Naive B cell (primary cell): ENCODE data around the gene NFYA. TPM values are rescaled to one million over a fixed set of nuclear protein-coding genes. Genes with fewer than 3 reads are reported as not detected.

Experiments
- ATAC-seq, 2 donors: fragments of 150-1000 bp; cut with Tn5 transposase; 2 replicates each; pipeline ENCODE4 v1.10.0; 2021; ENCODE audit warnings: low read depth in 2 of 2, mild to moderate bottlenecking in 2 of 2, moderate library complexity in 2 of 2
- DNase-seq: peaks from one replicate; pipeline ENCODE4 v3.0.0; 2022
- H3K27ac Mint-ChIP-seq, 6 donors: one replicate each; pipeline ENCODE4 v1.8.0; 2020 to 2022; ENCODE audit warnings: mild to moderate bottlenecking in 6 of 6, mixed read lengths in 6 of 6, moderate library complexity in 5 of 6, inconsistent platforms in 2 of 6
- H3K27me3 Mint-ChIP-seq, 3 donors: one replicate each; pipeline ENCODE4 v1.8.0; 2021 to 2022; ENCODE audit warnings: mixed read lengths in 3 of 3, mild to moderate bottlenecking in 1 of 3
- H3K36me3 Mint-ChIP-seq, 2 donors: one replicate each; pipeline ENCODE4 v1.8.0; 2020 to 2022; ENCODE audit warnings: mixed read lengths in 2 of 2, inconsistent platforms in 1 of 2, mild to moderate bottlenecking in 1 of 2
- H3K4me1 Mint-ChIP-seq, 3 donors: one replicate each; pipeline ENCODE4 v1.8.0; 2020 to 2022; ENCODE audit warnings: mixed read lengths in 3 of 3, inconsistent platforms in 1 of 3, mild to moderate bottlenecking in 1 of 3, moderate library complexity in 1 of 3
- H3K4me3 Mint-ChIP-seq, 8 donors: one replicate each; pipeline ENCODE4 v1.8.0; 2020 to 2022; ENCODE audit warnings: mild to moderate bottlenecking in 8 of 8, mixed read lengths in 8 of 8, moderate library complexity in 8 of 8, inconsistent platforms in 2 of 8
- H3K9me3 Mint-ChIP-seq, 7 donors: one replicate each; pipeline ENCODE4 v1.8.0; 2020 to 2022; ENCODE audit warnings: mixed read lengths in 7 of 7, mild to moderate bottlenecking in 5 of 7, inconsistent platforms in 2 of 7, moderate library complexity in 1 of 7
- polyA plus RNA-seq, 6 donors: library from polyadenylated mRNA; unstranded; fragments of 300-500 nt; fragmentation: Illumina TruSeq; gene quantifications; one replicate each; pipeline ENCODE4 v1.2.3, GENCODE V29; 2021; ENCODE audit warnings: low read depth in 6 of 6

NFYA gene
- polyA plus RNA-seq, 6 donors from 2014 or later = 23.0 to 47.1 (median 28.9) TPM

DNA sequence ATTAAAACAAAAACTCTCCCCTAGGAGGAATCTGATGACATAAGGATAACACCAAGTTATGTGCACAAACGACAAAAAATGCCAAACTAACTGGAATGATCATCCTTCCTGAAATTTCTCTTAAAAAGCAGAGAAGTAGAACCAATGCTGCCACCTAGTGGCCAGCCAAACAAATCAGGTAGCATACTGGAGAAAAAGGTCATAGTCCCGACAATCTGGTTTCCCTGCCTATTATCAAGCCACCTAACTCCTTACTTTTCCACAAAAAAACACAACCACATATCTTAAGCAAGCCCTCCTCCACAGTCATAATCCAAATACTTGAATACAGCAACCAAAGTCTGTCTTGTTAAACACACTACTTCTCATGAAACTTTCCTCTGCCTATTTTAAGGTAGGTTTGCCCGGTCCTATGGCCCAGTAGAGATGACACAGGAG, 5.9 kb upstream of the NFYA start:
- Mint-ChIP-seq H3K4me1 (peaks cover 15 to 26% (median 23%) of the 10 kb centered on the region in 3 donors), H3K36me3 (peaks cover 10 to 17% of the 10 kb centered on the region in 2 donors), H3K27ac (peak overlapping the region in 2 of 6 donors; percentile 71 to 79), H3K9me3 (no peaks in the 10 kb centered on the region), H3K27me3 (no peaks in the 10 kb centered on the region), H3K4me3 (peak overlapping the region in 2 of 8 donors; percentile 14 to 60)
- DNase-seq (peak; percentile 50), ATAC-seq (no peak)

DNA sequence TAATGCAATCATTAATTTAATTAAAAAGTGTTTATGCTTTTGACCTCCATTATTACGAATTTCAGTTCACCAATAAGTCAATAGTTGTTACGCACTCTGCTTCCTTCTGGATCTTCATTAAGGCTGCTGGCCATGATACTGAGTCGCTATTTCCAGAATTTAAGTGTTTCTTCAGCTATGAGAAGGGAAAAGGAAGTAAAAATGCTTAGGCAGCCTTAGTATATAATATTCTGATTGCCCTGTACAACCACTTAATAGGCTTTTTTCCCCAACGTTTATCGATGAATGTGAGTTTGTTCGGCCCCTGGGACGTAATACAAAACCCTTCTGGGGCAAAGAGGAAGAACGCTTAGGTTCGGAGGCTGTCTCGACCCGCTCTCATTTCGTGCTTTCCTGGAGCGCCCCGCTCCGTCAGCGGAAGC, 1.3 kb upstream of the NFYA start:
- H3K27me3 Mint-ChIP-seq = no peaks in the 10 kb centered on the region
- peaks cover 4 to 15% of the 10 kb centered on the region in 2 donors for H3K36me3 Mint-ChIP-seq
- DNase-seq (no peak), ATAC-seq (peak; percentile 6 to 11)
- H3K27ac Mint-ChIP-seq = peak overlapping the region; percentile 97 to 98 (median 98)
- no peaks in the 10 kb centered on the region for H3K9me3 Mint-ChIP-seq
- H3K4me3 Mint-ChIP-seq = peak overlapping the region; percentile 91 to 99 (median 98)
- peaks cover 36 to 54% (median 50%) of the 10 kb centered on the region in 3 donors for H3K4me1 Mint-ChIP-seq

DNA sequence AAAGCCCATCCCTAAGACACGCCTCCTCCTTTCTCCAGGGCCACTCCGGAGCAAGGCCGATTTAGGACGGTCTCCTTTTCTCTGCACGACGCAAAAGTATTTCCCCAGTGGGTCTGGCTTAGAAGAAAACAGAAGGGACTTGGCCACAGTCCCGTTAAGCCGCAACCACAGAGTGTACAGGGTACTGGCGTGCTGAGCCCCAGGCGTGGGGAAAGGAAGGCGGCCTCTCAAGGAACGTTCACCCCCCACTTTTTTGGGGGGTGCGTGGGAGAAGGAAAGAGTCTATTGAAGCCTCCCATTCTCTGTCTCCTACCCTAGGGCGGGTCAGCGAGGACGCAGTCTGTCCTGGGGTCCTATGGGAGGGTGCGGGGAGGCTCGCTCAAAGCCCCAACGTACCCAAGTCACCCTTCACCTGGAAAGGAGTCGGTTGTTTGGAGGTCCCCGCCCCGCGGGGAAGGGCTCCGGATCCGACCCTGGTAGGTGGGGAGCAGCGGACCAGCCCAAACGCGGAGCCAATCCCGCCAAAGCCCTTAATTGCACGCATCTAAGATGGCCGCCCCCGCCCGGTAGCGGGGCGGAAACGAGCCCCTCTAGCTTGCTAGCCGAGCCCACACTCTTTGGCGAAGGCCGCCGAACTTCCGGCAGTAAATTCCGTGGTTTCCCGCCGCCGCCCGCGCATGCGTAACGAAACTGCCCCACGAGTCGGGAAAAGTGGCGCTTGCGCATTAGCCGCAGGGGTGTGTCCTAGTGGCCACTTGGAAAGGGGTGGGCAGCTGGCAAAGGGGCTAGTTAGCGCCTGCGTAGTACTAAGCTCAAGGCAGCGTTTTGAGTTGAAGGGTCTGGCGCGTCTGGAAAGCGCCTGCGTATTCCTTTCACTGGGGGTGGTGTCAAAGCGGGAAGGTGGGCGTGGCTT, 595 bp upstream of the NFYA start, which contains the start of gene OARD1:
TSS of gene OARD1 (minus strand) at position 434 of the 913 bp plus-strand sequence. CDS start 722 bp downstream, outside the sequence.
- Mint-ChIP-seq H3K27ac (peak within 1 kb of the TSS; percentile 97 to 98 (median 98)), H3K36me3 (peaks cover 0 to 9% of the 10 kb centered on the region in 2 donors), H3K27me3 (no peaks in the 10 kb centered on the region), H3K4me3 (peak within 1 kb of the TSS; percentile 91 to 99 (median 98)), H3K9me3 (no peaks in the 10 kb centered on the region), H3K4me1 (peaks cover 32 to 51% (median 44%) of the 10 kb centered on the region in 3 donors)
- DNase-seq (peak; percentile 99), ATAC-seq (peak; percentile 68 to 74)

DNA sequence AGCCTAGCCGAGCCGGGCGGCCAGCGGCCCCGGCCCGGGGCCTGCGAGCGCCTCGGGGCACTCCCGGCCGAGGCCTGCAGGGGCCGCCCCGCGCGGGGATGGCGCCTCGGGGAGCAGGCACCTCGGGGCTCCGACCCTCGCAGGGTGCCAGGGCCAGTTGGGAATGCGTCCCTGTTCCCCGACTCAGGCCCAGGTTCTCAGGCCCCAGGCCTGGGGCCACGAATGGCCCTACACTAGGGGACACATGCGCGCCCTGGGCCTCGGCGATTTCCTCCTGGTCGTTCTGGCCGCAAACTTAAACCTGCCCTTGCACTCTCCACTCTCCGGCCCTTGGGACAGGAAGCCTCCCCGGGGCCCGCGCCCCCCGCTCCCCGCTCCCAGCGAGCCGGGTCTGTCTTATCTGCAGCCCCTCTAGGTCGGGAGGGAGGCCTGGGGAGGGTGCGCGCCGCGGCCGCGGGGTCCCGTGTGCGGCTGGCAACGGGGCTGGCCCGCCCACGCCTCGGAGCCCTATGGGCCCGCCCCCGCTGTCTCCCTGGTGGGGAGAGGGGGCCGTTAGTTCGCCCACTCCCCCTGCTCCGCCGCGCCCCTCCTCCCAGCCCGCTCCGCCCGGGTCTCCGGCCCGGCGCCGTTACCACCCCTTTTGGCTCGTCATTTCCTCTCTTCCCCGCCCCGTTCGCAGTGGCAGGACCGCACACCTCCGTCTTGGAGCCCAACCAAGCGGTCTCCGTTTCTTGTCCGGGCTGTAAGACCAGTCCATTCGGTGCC, 611 bp downstream of the NFYA start:
- ATAC-seq (peak; percentile 18 to 26), DNase-seq (peak; percentile 79)
- H3K36me3 Mint-ChIP-seq = no peaks in the 10 kb centered on the region
- H3K4me1 Mint-ChIP-seq = peaks cover 34 to 51% (median 44%) of the 10 kb centered on the region in 3 donors
- no peaks in the 10 kb centered on the region for H3K9me3 Mint-ChIP-seq
- no peaks in the 10 kb centered on the region for H3K27me3 Mint-ChIP-seq
- H3K4me3 Mint-ChIP-seq = peak overlapping the region; percentile 92 to 99 (median 98)
- peak overlapping the region; percentile 97 to 99 (median 98) for H3K27ac Mint-ChIP-seq

DNA sequence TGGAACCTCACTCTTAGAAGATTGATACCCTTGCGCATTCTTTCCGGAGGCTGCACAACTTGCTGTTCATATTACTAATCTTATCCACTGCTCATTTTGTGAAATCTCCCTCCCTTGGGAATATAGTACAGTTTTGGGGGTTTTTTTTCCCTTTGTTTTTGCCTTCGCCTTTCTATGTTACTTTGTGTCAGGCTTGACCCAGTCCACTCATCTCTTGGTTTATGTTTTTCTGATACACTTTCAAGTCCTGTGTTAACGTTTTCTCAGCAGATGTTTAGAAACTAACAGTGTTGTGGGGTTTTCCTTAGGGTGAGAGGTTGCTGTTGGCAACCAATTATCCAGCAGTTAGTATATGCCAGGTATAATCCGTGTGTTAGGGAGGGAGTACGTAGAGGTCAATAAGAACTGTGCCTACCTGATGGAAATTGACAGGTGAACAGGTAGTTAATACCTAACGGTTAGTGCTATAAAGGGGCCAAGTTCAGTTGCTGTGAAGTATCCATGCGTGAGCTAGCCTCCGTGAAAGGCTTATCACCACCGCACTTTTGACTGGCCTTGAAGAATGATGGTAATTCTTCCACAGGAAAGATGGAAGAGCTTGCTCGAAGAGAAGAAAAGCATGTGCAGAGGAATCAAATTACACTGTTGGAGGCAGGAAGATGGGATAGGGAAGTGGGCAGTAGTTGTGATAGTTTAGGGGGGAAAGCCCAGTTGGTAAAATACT, 1.4 kb downstream of the NFYA start:
- H3K36me3 Mint-ChIP-seq = peaks cover 3 to 4% of the 10 kb centered on the region in 2 donors
- H3K4me3 Mint-ChIP-seq = peak overlapping the region; percentile 92 to 99 (median 96)
- no peaks in the 10 kb centered on the region for H3K27me3 Mint-ChIP-seq
- ATAC-seq (no peak), DNase-seq (peak; percentile 12)
- peak overlapping the region; percentile 97 to 99 (median 98) for H3K27ac Mint-ChIP-seq
- peaks cover 34 to 55% (median 44%) of the 10 kb centered on the region in 3 donors for H3K4me1 Mint-ChIP-seq
- no peaks in the 10 kb centered on the region for H3K9me3 Mint-ChIP-seq

DNA sequence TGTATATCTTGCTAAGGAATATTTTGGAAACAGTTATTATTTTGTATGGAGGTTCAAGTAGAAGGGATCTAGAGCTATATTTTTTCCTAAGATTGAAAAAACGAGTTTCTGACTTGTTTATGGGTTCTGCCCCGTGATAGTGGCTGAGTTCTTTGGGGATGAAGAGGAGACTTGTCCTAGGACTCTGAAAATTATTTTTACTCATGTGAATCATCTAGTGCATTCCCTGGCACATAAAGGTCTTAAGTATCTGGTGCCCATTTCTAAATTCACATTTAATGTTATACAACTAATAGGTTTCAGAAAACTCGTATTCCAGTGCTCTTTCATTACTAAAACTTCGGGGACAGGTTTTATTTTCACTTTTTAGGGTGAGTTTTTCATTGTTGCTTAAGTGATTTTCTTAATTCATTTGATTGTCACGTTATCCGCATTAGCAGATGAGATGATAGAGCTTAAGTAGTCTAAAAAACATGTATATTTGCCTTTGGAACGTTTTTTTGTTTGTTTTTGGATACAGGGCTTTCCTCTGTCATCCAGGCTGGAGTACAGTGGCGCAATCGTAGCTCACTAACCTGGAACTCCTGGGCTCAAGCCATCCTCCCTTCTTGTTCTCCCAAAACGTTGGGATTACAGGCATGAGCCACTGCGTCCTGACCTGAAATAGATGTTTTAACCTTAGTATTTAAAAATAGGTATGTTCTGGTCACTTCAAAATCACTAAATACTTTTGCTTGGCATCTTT, 2.1 kb downstream of the NFYA start:
- H3K4me1 Mint-ChIP-seq = peaks cover 34 to 57% (median 44%) of the 10 kb centered on the region in 3 donors

DNA sequence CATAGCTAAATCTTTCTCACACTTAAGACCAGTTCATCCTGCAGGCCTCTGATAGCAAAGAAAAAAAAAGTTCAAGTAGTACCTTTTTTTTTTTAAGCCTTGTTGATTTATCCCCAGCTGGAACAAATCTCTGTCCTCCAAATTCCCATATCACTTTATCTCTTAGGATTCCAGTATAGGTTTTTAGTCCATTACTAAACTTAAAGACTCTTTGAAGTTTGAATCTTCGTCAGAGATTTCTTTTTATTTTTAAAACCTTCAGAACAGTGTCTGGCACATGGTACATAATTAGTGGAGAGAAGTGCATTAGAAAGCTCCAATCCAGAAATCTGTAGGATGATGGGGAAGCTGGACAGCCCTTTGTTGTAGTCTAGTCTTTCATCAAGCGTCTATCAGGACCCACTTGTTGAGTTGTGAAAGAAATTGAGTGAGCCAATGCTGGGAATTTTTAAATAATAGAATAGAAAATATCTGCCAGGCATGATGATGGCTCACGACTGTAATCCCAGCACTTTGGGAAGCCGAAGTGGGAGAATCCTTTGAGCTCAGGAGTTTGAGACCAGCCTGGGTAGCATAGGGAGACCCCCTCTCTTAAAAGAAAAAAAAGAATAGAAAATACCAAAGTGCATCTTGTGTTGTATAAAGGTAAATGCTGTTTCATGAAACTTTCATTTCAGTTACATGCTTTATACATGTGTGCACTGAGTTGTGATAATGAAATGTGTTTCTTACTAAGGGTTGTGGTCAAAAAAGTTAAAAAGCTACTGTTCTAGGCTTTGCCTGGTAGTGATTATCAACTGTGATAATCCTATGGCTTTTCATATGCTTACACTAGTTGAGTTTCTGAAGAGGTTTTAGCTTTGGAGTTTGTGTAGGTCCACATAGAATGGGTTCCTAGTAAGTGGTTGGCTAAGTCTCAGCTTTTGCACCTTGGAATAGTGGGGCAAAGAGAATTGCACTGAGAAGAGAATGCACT, 3.2 kb downstream of the NFYA start:
- ATAC-seq (no peak), DNase-seq (no peak)
- H3K9me3 Mint-ChIP-seq = no peaks in the 10 kb centered on the region
- H3K36me3 Mint-ChIP-seq = peaks cover 8 to 17% of the 10 kb centered on the region in 2 donors
- no peaks in the 10 kb centered on the region for H3K27me3 Mint-ChIP-seq
- peak overlapping the region in 6 of 8 donors; percentile 3 to 99 (median 94) for H3K4me3 Mint-ChIP-seq
- H3K4me1 Mint-ChIP-seq = peaks cover 39 to 62% (median 47%) of the 10 kb centered on the region in 3 donors
- peak overlapping the region; percentile 76 to 99 (median 96) for H3K27ac Mint-ChIP-seq

More for the DNA sequence above, 2.1 kb downstream of the NFYA start:
- DNase-seq (no peak), ATAC-seq (no peak)
- Mint-ChIP-seq H3K27me3 (no peaks in the 10 kb centered on the region), H3K27ac (peak overlapping the region; percentile 97 to 99 (median 98)), H3K9me3 (no peaks in the 10 kb centered on the region), H3K4me3 (peak overlapping the region; percentile 92 to 99 (median 96)), H3K36me3 (peaks cover 8 to 9% of the 10 kb centered on the region in 2 donors)

DNA sequence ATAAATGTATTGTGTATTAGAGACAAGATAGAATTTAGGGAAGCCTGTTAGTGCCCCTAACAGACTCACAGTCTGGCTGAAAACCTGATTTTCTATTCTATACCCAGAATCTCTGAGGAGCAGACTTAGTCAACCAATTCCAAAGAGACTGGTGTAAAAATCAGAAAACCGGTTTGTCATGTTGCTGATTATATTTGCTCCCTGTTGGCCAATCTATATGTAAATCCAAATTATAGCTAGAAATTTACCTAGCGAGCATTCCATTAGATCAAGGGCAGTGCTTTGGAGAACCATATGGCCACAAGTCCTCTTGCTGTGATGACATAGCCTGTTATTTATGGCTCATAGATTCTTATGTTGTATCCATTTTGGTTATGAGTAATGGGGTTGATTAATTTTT, 4.8 kb downstream of the NFYA start:
- no peak for DNase-seq
- no peak for ATAC-seq
- Mint-ChIP-seq H3K4me3 (no peak overlapping the region), H3K9me3 (no peaks in the 10 kb centered on the region), H3K27me3 (no peaks in the 10 kb centered on the region), H3K36me3 (peaks cover 8 to 18% of the 10 kb centered on the region in 2 donors), H3K27ac (no peak overlapping the region), H3K4me1 (peaks cover 43 to 58% (median 44%) of the 10 kb centered on the region in 3 donors)

DNA sequence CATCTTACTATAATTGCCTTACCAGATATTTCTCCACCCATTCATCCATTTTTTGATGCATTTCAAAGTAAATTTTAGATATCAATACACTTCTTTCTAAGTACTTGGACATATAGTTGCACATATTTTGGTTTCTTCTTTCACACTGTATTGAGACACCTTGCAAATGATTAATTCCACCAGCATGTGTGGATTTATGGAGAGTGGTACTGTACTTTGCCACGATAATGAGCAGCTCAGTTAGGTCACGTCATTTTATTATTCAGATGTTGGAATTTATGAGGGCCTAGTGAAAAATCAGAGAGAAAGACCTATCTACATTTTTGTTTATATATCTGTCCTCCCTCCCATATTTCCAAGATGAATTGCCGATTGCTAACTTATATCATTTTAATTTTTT, 5.3 kb downstream of the NFYA start:
- Mint-ChIP-seq H3K27ac (peak overlapping the region in 1 of 6 donors; percentile 9), H3K27me3 (no peaks in the 10 kb centered on the region), H3K4me1 (peaks cover 43 to 61% (median 47%) of the 10 kb centered on the region in 3 donors), H3K36me3 (peaks cover 8 to 18% of the 10 kb centered on the region in 2 donors), H3K4me3 (no peak overlapping the region), H3K9me3 (no peaks in the 10 kb centered on the region)
- no peak for DNase-seq
- no peak for ATAC-seq

DNA sequence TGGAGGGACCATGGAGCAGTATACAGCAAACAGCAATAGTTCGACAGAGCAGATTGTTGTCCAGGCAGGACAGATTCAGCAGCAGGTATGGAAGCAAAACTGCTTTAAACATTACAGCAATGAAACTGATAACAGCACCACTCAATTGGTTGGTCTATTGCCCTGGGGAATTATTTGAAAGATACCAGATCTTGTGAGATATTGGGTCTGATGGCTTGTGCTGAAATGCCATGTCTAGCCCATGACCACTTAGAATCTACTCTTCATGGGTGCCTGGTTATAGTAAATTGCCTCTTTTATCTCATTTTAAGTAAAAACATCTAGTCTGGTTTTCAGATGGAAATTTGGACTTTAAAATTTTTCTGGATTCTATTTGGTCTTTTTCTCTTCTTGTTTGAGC, 6.3 kb downstream of the NFYA start:
- Mint-ChIP-seq H3K4me1 (peaks cover 46 to 57% (median 46%) of the 10 kb centered on the region in 3 donors), H3K36me3 (peaks cover 13 to 18% of the 10 kb centered on the region in 2 donors), H3K9me3 (no peaks in the 10 kb centered on the region), H3K27ac (peak overlapping the region in 3 of 6 donors; percentile 20 to 85 (median 55)), H3K27me3 (no peaks in the 10 kb centered on the region), H3K4me3 (no peak overlapping the region)
- DNase-seq = no peak
- no peak for ATAC-seq

DNA sequence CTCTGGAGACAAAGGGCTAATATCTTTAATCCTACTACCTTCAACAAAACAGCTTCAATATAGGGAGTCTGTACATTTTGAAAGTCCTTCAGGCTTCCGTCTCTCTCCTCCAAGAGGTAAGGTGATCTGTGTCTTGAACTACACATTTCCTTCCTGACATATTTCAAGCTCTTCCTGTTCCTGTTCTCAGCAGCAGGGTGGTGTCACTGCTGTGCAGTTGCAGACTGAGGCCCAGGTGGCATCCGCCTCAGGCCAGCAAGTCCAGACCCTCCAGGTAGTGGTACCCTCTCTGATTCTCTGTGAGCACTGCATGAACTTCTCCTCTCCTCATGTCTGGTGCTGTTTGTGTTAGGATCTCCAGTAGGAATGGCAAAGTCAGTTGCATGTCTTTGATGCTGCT, 7.8 kb downstream of the NFYA start:
- peak overlapping the region; percentile 73 to 94 (median 91) for H3K27ac Mint-ChIP-seq
- H3K4me3 Mint-ChIP-seq = peak overlapping the region; percentile 55 to 85 (median 72)
- no peaks in the 10 kb centered on the region for H3K9me3 Mint-ChIP-seq
- H3K36me3 Mint-ChIP-seq = peaks cover 20 to 23% of the 10 kb centered on the region in 2 donors
- H3K4me1 Mint-ChIP-seq = peaks cover 31 to 41% (median 32%) of the 10 kb centered on the region in 3 donors
- DNase-seq (no peak), ATAC-seq (peak; percentile 74 to 85)
- no peaks in the 10 kb centered on the region for H3K27me3 Mint-ChIP-seq
